Measurements from ENCODE around the gene DLGAP5.

- TF ChIP-seq TAF1 (IDR thresholded peaks at IDR 0.05; ENCODE audit: low read depth) (no peak), REST (IDR thresholded peaks at IDR 0.05; ENCODE audit: low read depth) (no peak), TEAD4 (IDR thresholded peaks at IDR 0.05) (no peak), FOXM1 (IDR thresholded peaks at IDR 0.05; ENCODE audit: borderline replicate concordance, low read depth) (no peak)
Observed at GRCh38 chr14:55124774-55125386, 66.5 kb downstream of the DLGAP5 start.
